ENCODE measurements around the gene ZNF286A.
"Not testable (repeated sequence)": the region's sequence is repeated elsewhere in the genome, so short reads cannot be mapped to it uniquely, and the experiment has no call there.

ZNF286A gene

GRCh38 chr17:15704239-15704638 is 4.7 kb downstream of the ZNF286A start:
- not testable (repeated sequence) for DNase-seq

DNA sequence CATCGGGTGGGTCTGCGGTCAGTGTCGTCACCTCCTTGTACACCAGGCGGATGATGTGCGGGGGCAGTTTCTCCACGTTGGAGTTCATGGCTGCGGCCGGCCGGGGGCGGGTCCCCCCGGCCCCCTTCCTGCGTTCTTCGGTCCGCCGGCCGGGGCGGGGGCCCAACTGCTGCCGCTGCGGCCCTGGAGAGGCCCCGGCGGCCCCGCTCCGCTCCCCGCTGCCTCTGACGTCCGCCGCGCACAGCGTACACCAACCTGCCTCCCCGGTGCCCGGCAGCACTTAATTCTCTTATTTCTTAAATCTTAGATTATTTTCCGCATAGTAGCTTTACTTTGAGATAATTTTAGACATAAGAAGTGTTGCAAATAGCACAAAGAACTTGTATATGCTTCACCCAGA is 5.3 kb downstream of the ZNF286A start:
- DNase-seq = not testable (repeated sequence)

DNA sequence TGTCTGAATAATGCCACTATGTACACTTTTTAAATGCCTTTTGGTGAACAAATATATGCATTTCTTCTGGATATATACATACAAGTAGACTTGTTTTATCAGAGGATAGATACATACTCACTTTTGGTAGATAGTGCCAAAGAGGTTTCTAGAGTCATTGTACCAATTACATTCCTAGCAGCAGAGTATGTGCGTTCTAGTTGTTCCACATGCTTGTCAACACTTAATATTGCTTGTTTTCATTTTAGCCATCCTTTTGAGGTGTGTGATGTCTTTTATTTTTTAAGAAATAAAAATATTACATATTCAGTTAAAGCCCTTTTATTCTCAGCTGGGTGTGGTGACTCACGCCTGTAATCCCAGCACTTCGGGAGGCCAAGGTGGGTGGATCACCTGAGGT is 9.3 kb downstream of the ZNF286A start:
- not testable (repeated sequence) for DNase-seq

DNA sequence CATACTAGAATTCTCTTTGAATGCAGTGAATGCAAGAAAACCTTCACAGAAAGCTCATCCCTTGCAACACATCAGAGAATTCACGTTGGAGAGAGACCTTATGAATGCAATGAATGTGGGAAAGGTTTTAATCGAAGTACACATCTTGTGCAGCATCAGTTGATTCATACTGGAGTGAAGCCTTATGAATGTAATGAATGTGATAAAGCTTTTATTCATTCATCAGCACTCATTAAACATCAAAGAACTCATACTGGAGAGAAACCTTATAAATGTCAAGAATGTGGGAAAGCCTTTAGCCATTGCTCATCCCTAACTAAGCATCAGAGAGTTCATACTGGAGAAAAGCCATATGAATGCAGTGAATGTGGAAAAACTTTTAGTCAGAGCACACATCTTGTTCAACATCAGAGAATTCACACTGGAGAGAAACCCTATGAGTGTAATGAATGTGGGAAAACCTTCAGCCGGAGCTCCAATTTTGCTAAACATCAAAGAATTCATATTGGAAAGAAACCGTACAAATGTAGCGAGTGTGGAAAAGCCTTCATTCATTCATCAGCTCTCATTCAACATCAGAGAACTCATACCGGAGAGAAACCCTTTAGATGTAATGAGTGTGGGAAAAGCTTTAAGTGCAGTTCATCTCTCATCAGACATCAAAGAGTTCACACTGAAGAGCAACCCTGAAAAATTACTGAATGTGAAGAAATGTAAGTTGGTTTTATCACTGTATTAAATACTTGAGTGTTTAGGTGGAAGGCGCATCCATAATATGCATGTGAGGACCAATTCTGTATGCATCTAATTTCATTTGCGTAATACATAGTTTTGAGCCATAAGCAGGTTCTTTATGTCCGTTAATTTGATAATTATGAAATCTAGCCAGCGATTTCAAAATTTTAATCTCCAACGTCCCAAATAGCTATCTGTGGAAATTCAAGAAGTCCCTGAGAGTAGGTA is 17.3 kb downstream of the ZNF286A start:
- not testable (repeated sequence) for DNase-seq

GRCh38 chr17:15730535-15730934 is 31.0 kb downstream of the ZNF286A start:
- not testable (repeated sequence) for DNase-seq

- not testable (repeated sequence) for DNase-seq
Observed at GRCh38 chr17:15731900-15732299, 32.3 kb downstream of the ZNF286A start, which contains the start of gene TBC1D26. Gene TBC1D26, plus strand, starts transcription at chr17:15732283. Its CDS starts 3,066 bp downstream, at chr17:15735349.

- not testable (repeated sequence) for DNase-seq
Observed at GRCh38 chr17:15733174-15733789, 33.7 kb downstream of the ZNF286A start.

GRCh38 chr17:15736578-15736977 is 37.0 kb downstream of the ZNF286A start:
- DNase-seq = not testable (repeated sequence)

- DNase-seq = no peak
Observed at GRCh38 chr17:15738066-15738465, 38.5 kb downstream of the ZNF286A start.

DNA sequence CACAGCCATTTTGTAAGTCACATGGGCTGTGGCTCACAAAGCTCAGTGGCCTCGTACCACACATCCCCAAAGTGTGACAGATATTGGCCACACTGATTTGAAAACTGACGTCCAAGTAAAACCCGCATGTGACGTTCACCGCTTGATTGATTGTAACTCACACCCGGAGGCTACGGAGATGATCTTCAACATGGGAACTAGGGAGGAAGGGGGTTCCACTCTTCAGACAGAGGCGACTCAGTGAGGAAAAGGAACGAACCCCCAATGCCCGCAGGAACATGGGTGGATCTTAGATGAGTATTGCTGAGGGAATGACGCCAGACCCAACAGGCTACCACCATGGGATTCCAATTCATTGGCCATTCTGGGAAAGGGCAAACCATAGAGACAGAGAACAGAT is 39.7 kb downstream of the ZNF286A start:
- DNase-seq = not testable (repeated sequence)

GRCh38 chr17:15740041-15740440 is 40.5 kb downstream of the ZNF286A start:
- not testable (repeated sequence) for DNase-seq

- DNase-seq = no peak
Observed at GRCh38 chr17:15740570-15741120, 41.1 kb downstream of the ZNF286A start.

- DNase-seq = no peak
Observed at GRCh38 chr17:15741624-15742023, 42.1 kb downstream of the ZNF286A start.

GRCh38 chr17:15742051-15742795 is 42.7 kb downstream of the ZNF286A start:
- no peak for DNase-seq

DNA sequence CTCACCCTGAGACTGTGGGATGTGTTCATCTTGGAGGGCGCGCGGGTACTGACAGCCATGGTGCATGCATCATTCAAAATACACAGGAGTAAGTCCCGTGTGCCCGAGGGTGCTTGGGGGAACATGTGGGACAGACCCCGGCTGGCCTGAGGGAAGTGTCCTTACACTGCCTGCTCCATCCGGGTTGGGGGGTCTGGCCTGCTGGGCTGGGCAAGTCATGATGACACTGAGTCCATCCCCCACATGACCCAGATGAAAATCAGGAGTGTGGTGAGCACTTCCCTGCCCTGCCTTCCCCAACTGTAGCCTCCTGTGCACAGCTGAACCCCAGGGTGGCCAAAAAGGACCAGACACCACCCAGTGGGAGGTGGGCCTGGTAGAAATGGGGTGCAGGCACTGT is 43.4 kb downstream of the ZNF286A start:
- no peak for DNase-seq

DNA sequence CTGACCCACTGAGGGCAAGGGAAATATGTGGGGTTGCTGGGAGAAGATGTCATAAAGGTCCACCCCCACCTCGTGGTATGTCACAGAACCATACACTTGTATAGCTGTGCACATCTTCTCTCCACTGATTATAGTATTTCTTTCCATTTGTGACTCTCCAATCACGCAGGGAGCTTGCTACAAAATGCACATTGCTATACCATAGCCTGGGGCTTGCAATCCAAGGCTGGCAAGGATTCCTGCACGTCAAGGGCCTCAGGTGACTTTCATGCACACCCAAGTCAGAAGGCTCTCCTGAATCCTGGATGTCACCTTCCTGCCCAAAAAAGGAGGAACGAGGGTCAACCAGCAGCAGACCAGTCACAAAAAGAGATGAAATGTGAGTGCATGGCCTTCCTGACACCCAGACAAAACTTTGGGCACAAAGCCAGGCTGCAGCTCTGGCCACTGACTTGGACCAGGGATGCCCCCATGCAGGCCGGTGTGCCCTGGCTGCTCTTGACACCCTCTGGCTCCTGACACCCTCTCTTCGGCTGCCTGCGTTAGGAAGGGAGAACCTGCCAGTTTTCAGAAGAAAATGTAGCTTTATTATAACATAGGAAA is 44.6 kb downstream of the ZNF286A start:
- no peak for DNase-seq

- DNase-seq = no peak
Observed at GRCh38 chr17:15744885-15745284, 45.3 kb downstream of the ZNF286A start.

GRCh38 chr17:15749403-15749802 is 49.9 kb downstream of the ZNF286A start:
- not testable (repeated sequence) for DNase-seq

GRCh38 chr17:15768865-15769533 is 69.4 kb downstream of the ZNF286A start:
- DNase-seq = not testable (repeated sequence)
